SK-N-SH (cell line): ENCODE measurements around the gene TNPO1. TPM values are rescaled to one million over a fixed set of nuclear protein-coding genes. Genes with fewer than 3 reads are reported as not detected.

ENCODE experiments used
- CTCF ChIA-PET: fragments of 300-600, 350-600 bp; formaldehyde crosslinking; extraction: SDS; loops from one replicate; lab custom pipeline; 2021; lab: Yijun Ruan, JAX
- POLR2A ChIA-PET: fragments of 350-600 bp; sonication (Branson Sonifier 250); formaldehyde crosslinking; extraction: SDS; loops from one replicate; lab custom pipeline; 2020; ENCODE audit warnings: antibody characterized with exemption, inconsistent platforms; lab: Yijun Ruan, JAX
- DNase-seq: peaks from one replicate; pipeline ENCODE4 v3.0.0; 2012
- H2AFZ ChIP-seq: fragments of 200-600 bp; sonication (generic); 2 replicates; pipeline ENCODE4 v1.8.1; 2016; ENCODE audit warnings: antibody characterized with exemption, mild to moderate bottlenecking, low read depth
- H3F3A ChIP-seq: fragments of 200-600 bp; sonication (generic); replicated peaks from 2 replicates; pipeline ENCODE3; 2016; ENCODE audit warnings: antibody characterized with exemption, mild to moderate bottlenecking; ENCODE audit not compliant: insufficient read depth
- H3K27ac ChIP-seq, 2 experiments: fragments of 200-500 bp in 1 of 2; fragments of 200-600 bp in 1 of 2; sonication (Bioruptor generic) in 1 of 2; sonication (generic), shearing (Covaris generic) in 1 of 2; 2 replicates each; pipeline versions ENCODE4 v1.5.1 to v1.6.1; 2014 to 2016; ENCODE audit warnings: low read depth in 2 of 2, inconsistent platforms in 1 of 2, low read length in 1 of 2, mild to moderate bottlenecking in 1 of 2, mixed read lengths in 1 of 2
- H3K27me3 ChIP-seq: fragments of 200-600 bp; sonication (generic), shearing (Covaris generic); 2 replicates; pipeline ENCODE4 v1.6.1; 2016; ENCODE audit warnings: mixed run types; ENCODE audit not compliant: insufficient read depth
- H3K36me3 ChIP-seq, 2 experiments: fragments of 200-500 bp in 1 of 2; fragments of 200-600 bp in 1 of 2; sonication (Bioruptor generic) in 1 of 2; sonication (generic) in 1 of 2; replicated peaks in 1 of 2; 2 replicates each; pipeline versions ENCODE3 to v1.5.1; 2014 to 2016; ENCODE audit warnings: low read length in 1 of 2, mild to moderate bottlenecking in 1 of 2; ENCODE audit not compliant: insufficient read depth in 2 of 2, control insufficient read depth in 1 of 2
- H3K4me1 ChIP-seq, 2 experiments: fragments of 200-500 bp in 1 of 2; fragments of 200-600 bp in 1 of 2; sonication (Bioruptor generic) in 1 of 2; sonication (generic), shearing (Covaris generic) in 1 of 2; 2 replicates each; pipeline versions ENCODE4 v1.5.1 to v1.6.1; 2014 to 2016; ENCODE audit warnings: low read depth in 1 of 2, low read length in 1 of 2, mixed run types in 1 of 2; ENCODE audit not compliant: insufficient read depth in 2 of 2, control insufficient read depth in 1 of 2
- H3K4me2 ChIP-seq: fragments of 200-600 bp; sonication (generic), shearing (Covaris generic); 2 replicates; pipeline ENCODE4 v1.6.1; 2017; ENCODE audit warnings: mixed run types
- H3K4me3 ChIP-seq, 2 experiments: fragments of 200-500 bp in 1 of 2; fragments of 200-600 bp in 1 of 2; sonication (Bioruptor generic) in 1 of 2; sonication (generic), shearing (Covaris generic) in 1 of 2; 2 replicates each; pipeline versions ENCODE4 v1.5.1 to v1.8.1; 2014 to 2016; ENCODE audit warnings: low read depth in 2 of 2, inconsistent platforms in 1 of 2, low read length in 1 of 2, mild to moderate bottlenecking in 1 of 2, mixed read lengths in 1 of 2, moderate library complexity in 1 of 2
- H3K79me2 ChIP-seq: fragments of 200-600 bp; sonication (generic); 2 replicates; pipeline ENCODE4 v1.8.1; 2017; ENCODE audit warnings: mild to moderate bottlenecking; ENCODE audit not compliant: insufficient read depth
- H3K9ac ChIP-seq: fragments of 200-600 bp; sonication (generic); 2 replicates; pipeline ENCODE4 v1.6.1; 2017; ENCODE audit warnings: mixed run types
- H3K9me2 ChIP-seq: fragments of 200-600 bp; sonication (generic); 2 replicates; pipeline ENCODE4 v1.6.1; 2017; ENCODE audit warnings: mixed run types
- H3K9me3 ChIP-seq: fragments of 200-600 bp; sonication (generic); 2 replicates; pipeline ENCODE4 v1.6.1; 2017; ENCODE audit warnings: mixed run types, mild to moderate bottlenecking, moderate library complexity
- H4K20me1 ChIP-seq: fragments of 200-600 bp; sonication (generic); 2 replicates; pipeline ENCODE4 v1.6.1; 2017; ENCODE audit warnings: mild to moderate bottlenecking, mixed run types; ENCODE audit not compliant: insufficient read depth
- CTCF ChIP-seq: fragments of 200-600 bp; sonication (generic); IDR thresholded peaks from 2 replicates; pipeline ENCODE4 v1.6.1; 2017; ENCODE audit warnings: antibody characterized with exemption, mild to moderate bottlenecking, moderate library complexity
- EP300 ChIP-seq, 2 experiments: IDR thresholded peaks; 2 replicates each; pipeline versions ENCODE4 v1.4.0 to v1.6.1; 2012; ENCODE audit warnings: borderline replicate concordance in 1 of 2, low read depth in 1 of 2, low read length in 1 of 2
- EZH2phosphoT487 ChIP-seq: fragments of 200-600 bp; sonication (generic); IDR thresholded peaks from 2 replicates; pipeline ENCODE4 v1.6.1; 2017; ENCODE audit warnings: low read depth, mixed run types, mild to moderate bottlenecking, antibody characterized with exemption, moderate library complexity, borderline replicate concordance
- FOXJ3 ChIP-seq: sonication (generic); formaldehyde crosslinking; IDR thresholded peaks from 2 replicates; pipeline ENCODE4 v1.5.1; 2020; ENCODE audit warnings: mild to moderate bottlenecking, missing genetic modification reagents
- GABPA ChIP-seq: IDR thresholded peaks from 2 replicates; pipeline ENCODE4 v1.4.0; 2012; ENCODE audit warnings: low read depth, mild to moderate bottlenecking
- GATA2 ChIP-seq: sonication (generic); formaldehyde crosslinking; IDR thresholded peaks from 2 replicates; pipeline ENCODE4 v1.5.0; 2020; ENCODE audit warnings: mild to moderate bottlenecking, missing genetic modification reagents
- IRF3 ChIP-seq: fragments of 150-350 bp; IDR thresholded peaks from 2 replicates; pipeline ENCODE4 v1.6.1; 2016; ENCODE audit warnings: mild to moderate bottlenecking, low read depth, low read length
- JUND ChIP-seq: IDR thresholded peaks from 2 replicates; pipeline ENCODE4 v1.4.0; 2012
- MXI1 ChIP-seq: IDR thresholded peaks from 2 replicates; pipeline ENCODE4 v1.6.1; 2012; ENCODE audit warnings: mild to moderate bottlenecking, low read depth, low read length, improper control_type of control experiment
- PBX3 ChIP-seq: IDR thresholded peaks from 2 replicates; pipeline ENCODE4; 2012
- POLR2AphosphoS5 ChIP-seq: IDR thresholded peaks from 2 replicates; pipeline ENCODE4 v1.6.1; 2012; ENCODE audit warnings: low read depth, low read length
- RCOR1 ChIP-seq: fragments of 150-350 bp; IDR thresholded peaks from 2 replicates; pipeline ENCODE4 v1.6.1; 2017; ENCODE audit warnings: antibody characterized with exemption, low read length
- REST ChIP-seq: IDR thresholded peaks from 2 replicates; pipeline ENCODE4 v1.6.1; 2012; ENCODE audit warnings: mild to moderate bottlenecking, low read depth, low read length, moderate library complexity
- RFX5 ChIP-seq: IDR thresholded peaks from 2 replicates; pipeline ENCODE4 v1.6.1; 2012; ENCODE audit warnings: mild to moderate bottlenecking, improper control_type of control experiment, low read length
- SIN3A ChIP-seq: IDR thresholded peaks from 2 replicates; pipeline ENCODE4 v1.6.1; 2012; ENCODE audit warnings: low read depth, mild to moderate bottlenecking, low read length, moderate library complexity, borderline replicate concordance
- TCF12 ChIP-seq: IDR thresholded peaks from 2 replicates; pipeline ENCODE4 v1.4.0; 2012
- USF1 ChIP-seq: IDR thresholded peaks from 2 replicates; pipeline ENCODE4 v1.4.0; 2012; ENCODE audit warnings: low read depth, borderline replicate concordance
- ZBTB33 ChIP-seq: IDR thresholded peaks from 2 replicates; pipeline ENCODE4 v1.4.0; 2012; ENCODE audit warnings: low read depth, borderline replicate concordance
- WGBS: methylation state at CpG from one replicate; pipeline ENCODE4 v1.1.6; 2017; ENCODE audit warnings: low lambda C conversion rate; 5-methylcytosine and 5-hydroxymethylcytosine counted together
- polyA plus RNA-seq, 3 experiments: library from polyadenylated mRNA; depleted of rRNA; stranded (reverse); fragments of >200 nt; gene quantifications; 2 replicates each; pipeline ENCODE4 v1.2.3, GENCODE V29; 2012

TNPO1 gene
- polyA plus RNA-seq, 1 of the 3 experiments (the other 2 are of a cell fraction): 19.9 TPM

- TF ChIP-seq JUND: no peak
- no peak for TF ChIP-seq TCF12
- TF ChIP-seq FOXJ3 (CRISPR knock-in tag): no peak
- TF ChIP-seq CTCF: no peak
- TF ChIP-seq POLR2AphosphoS5: no peak
- no peak for TF ChIP-seq ZBTB33
- no peak for TF ChIP-seq EZH2phosphoT487
- no peak for TF ChIP-seq REST
- no peak for TF ChIP-seq RCOR1
- no peak for TF ChIP-seq PBX3
- TF ChIP-seq EP300 (IDR thresholded peaks at IDR 0.05; ENCODE audit: borderline replicate concordance in 1 of 2, low read depth in 1 of 2, low read length in 1 of 2): no peak
- TF ChIP-seq IRF3: no peak
- no peak for TF ChIP-seq GABPA
- TF ChIP-seq USF1: no peak
- no peak for TF ChIP-seq MXI1
- no peak for TF ChIP-seq RFX5
- no peak for TF ChIP-seq GATA2 (CRISPR knock-in tag)
- no peak for TF ChIP-seq SIN3A
- TF ChIP-seq, all 33 proteins: peak for 0
- peak overlapping the region in 1 of 2 experiments; percentile 97; a peak in 1 of 4 replicates for H3K27ac ChIP-seq
- ChIA-PET POLR2A (no interaction called here), CTCF (no interaction called here)
- peaks cover 94% of the 10 kb centered on the region for H3K79me2 ChIP-seq
- H3K9ac ChIP-seq: no peak overlapping the region
- no peaks in the 10 kb centered on the region for H3K9me2 ChIP-seq
- peaks cover 30 to 36% of the 10 kb centered on the region in 2 experiments for H3K4me1 ChIP-seq
- H3F3A ChIP-seq: peaks cover 21% of the 10 kb centered on the region
- H3K4me3 ChIP-seq: no peak overlapping the region
- H3K4me2 ChIP-seq: no peak overlapping the region
- no peak for DNase-seq
- H4K20me1 ChIP-seq: peaks cover 59% of the 10 kb centered on the region
- peaks cover 11 to 21% of the 10 kb centered on the region in 2 experiments for H3K36me3 ChIP-seq
- H3K27me3 ChIP-seq: no peaks in the 10 kb centered on the region
- WGBS: 72% methylated on average over 2 of the region's 2 CpGs
- no peak overlapping the region for H2AFZ ChIP-seq
- H3K9me3 ChIP-seq: no peaks in the 10 kb centered on the region
These were observed 30.0 kb downstream of the TNPO1 start for GRCh38 chr5:72846483-72846882.
